Thymus (tissue), 11 donors: ENCODE measurements around the gene NR5A2. TPM values are rescaled to one million over a fixed set of nuclear protein-coding genes. Genes with fewer than 3 reads are reported as not detected.

Source experiments
- DNase-seq, 9 donors: peaks; one replicate each; pipeline ENCODE4 v3.0.0-alpha.2; 2013; ENCODE audit warnings: low spot score in 9 of 9, low read depth in 6 of 9, missing footprints in 1 of 9
- H3K27ac ChIP-seq, 2 donors: one replicate each; pipeline ENCODE4 v1.5.1; 2013; ENCODE audit warnings: control low read depth in 1 of 2, low read depth in 1 of 2, low read length in 1 of 2, mild to moderate bottlenecking in 1 of 2, moderate library complexity in 1 of 2
- H3K27me3 ChIP-seq, 2 donors: one replicate each; pipeline ENCODE4 v1.5.1; 2013; ENCODE audit warnings: low read length in 1 of 2; ENCODE audit not compliant: control insufficient read depth in 2 of 2, insufficient read depth in 1 of 2
- H3K36me3 ChIP-seq, 2 donors: one replicate each; pipeline ENCODE4 v1.5.1; 2013; ENCODE audit warnings: low read length in 1 of 2, mild to moderate bottlenecking in 1 of 2, moderate library complexity in 1 of 2; ENCODE audit not compliant: control insufficient read depth in 2 of 2, insufficient read depth in 2 of 2
- H3K4me1 ChIP-seq, 2 donors: one replicate each; pipeline ENCODE4 v1.5.1; 2013; ENCODE audit warnings: low read length in 2 of 2; ENCODE audit not compliant: control insufficient read depth in 2 of 2, insufficient read depth in 2 of 2
- H3K4me3 ChIP-seq, 2 donors: one replicate each; pipeline ENCODE4 v1.5.1; 2013; ENCODE audit warnings: low read length in 2 of 2, control low read depth in 1 of 2, mild to moderate bottlenecking in 1 of 2
- H3K9me3 ChIP-seq, 2 donors: one replicate each; pipeline ENCODE4 v1.5.1; 2013; ENCODE audit warnings: low read length in 1 of 2, mild to moderate bottlenecking in 1 of 2; ENCODE audit not compliant: control insufficient read depth in 2 of 2, insufficient read depth in 1 of 2
- WGBS: extraction: QIAGEN DNeasy Blood & Tissue Kit; methylation state at CpG from one replicate; pipeline ENCODE4 v1.1.7; 2013; 5-methylcytosine and 5-hydroxymethylcytosine counted together
- polyA plus RNA-seq: library from polyadenylated mRNA; stranded (reverse); fragments of 200-250 nt; gene quantifications from one replicate; pipeline ENCODE4 v1.2.3, GENCODE V29; 2013
- total RNA-seq: library from RNA; stranded (reverse); fragments of 120-200 nt; gene quantifications from one replicate; pipeline ENCODE4 v1.2.4, GENCODE V29; 2013
- donor health status: healthy.

NR5A2 gene
- total and polyA plus RNA-seq, 2 donors, result 0.76 to 0.94 TPM

DNA sequence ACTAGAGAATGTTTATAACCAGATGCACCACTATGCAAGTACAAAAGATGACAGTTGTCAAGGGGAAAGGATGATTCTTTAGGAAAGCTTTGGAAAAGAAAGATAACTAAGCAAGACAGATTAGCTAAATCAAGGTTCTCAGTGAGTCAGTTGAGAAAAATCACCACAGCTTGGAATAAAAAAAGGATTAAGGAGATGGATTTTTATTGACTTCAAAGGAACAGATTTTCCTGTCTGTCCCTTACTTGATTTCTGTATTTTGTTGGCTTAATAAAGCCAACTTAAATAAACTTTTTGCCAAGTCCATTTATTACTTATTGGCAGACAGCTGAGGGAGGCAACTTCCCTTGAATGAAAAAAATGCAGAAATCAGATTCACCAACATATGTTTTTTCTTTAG is 93.9 kb downstream of the NR5A2 start:
- Histone ChIP-seq H3K9me3 (no peaks in the 10 kb centered on the region), H3K27me3 (no peaks in the 10 kb centered on the region), H3K36me3 (no peaks in the 10 kb centered on the region), H3K4me1 (no peaks in the 10 kb centered on the region), H3K27ac (no peak overlapping the region), H3K4me3 (no peak overlapping the region)
- no peak for DNase-seq

DNA sequence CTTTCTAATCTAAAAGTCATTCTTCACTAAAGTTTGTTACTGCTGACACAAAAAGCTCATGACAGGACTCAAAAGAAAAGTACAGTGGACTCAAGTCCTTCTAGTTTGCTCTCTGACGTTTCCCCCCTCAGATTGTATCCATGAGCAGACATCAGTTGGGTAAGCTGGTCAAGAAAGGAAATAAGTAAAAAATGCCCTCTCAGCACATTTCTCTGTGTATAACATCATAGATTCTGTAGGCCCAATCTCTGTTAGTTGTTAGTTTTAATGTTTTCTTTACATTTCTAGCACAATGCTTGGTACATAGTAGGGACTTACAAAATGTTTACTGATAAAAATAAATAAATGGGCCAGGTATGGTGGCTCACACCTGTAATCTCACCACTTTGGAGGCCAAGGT is 96.8 kb downstream of the NR5A2 start:
- WGBS, result 97% methylated on average over 1 of the region's 1 CpG
- DNase-seq, result no peak
- Histone ChIP-seq H3K4me3 (no peak overlapping the region), H3K27ac (no peak overlapping the region), H3K4me1 (peaks cover 0 to 2% of the 10 kb centered on the region in 2 donors), H3K36me3 (no peaks in the 10 kb centered on the region), H3K27me3 (no peaks in the 10 kb centered on the region), H3K9me3 (no peaks in the 10 kb centered on the region)

DNA sequence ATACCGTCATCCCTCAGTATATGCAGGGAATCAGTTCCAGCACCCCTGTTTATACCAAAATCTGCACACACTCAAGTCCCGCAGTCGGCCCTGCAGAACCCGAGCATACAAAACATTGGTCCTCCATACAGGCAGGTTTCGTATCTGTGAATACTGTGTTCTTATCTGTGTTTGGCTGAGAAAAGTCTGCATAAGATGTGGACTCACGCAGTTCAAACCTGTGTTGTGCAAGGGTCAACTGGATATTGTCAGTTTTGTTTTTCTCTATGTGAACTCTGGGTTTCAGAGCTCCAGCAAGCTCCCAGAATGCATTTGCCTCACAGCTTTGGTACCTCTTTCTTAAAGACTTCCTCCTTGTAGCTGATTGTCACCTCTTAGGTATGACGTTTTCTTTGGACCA is 100.6 kb downstream of the NR5A2 start:
- H3K4me3 ChIP-seq, result no peak overlapping the region
- H3K27ac ChIP-seq, result no peak overlapping the region
- H3K27me3 ChIP-seq, result no peaks in the 10 kb centered on the region
- DNase-seq, result no peak
- H3K36me3 ChIP-seq, result no peaks in the 10 kb centered on the region
- no peaks in the 10 kb centered on the region for H3K9me3 ChIP-seq
- 96% methylated on average over 7 of the region's 7 CpGs for WGBS
- H3K4me1 ChIP-seq, result peaks cover 0 to 7% of the 10 kb centered on the region in 2 donors

DNA sequence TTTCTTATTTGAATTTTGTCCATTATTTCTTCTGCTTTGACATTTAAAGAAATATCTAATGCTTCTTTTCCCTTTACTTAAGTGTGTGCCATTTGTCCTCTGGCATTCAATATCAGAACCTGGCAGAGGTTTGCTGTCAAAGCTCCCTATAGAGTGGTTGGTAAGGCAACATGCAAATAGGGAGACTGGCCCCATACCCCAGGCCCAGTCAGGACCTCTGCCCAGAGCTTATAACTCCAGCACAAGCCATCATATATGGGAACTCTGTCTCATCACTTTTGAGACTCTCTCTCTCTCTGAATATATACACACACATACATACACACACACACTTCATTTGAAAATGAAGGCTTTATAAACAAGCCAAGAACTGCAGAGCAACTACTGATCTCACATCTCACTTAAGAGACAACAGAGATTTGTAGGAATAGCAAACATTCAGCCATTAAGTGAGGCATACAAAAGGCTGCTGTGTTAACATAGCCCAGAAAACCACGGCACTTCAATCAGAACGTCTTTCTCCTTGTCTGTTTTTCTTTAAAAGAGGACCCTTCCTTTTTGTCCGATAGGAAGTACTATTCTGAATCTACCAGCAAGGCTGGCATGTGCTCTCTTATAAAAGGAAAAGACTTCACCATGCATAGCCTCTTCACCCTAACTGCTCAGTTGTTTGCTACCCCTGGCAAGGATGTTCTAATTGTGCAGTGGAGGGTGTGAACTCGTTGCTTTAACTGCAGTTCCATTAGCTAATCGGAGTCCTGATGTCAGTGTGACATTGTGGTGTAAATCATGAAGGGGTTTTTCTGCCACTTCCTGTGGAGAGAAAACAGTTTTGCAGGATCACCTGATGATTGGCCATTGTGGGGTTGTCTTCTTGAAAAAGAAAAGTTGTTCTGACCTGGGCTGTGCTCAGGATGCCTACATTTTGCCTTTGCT is 101.7 kb downstream of the NR5A2 start:
- no peaks in the 10 kb centered on the region for H3K27me3 ChIP-seq
- peak in 3 of 9 donors; percentile 11 to 38 (median 14) for DNase-seq
- H3K4me1 ChIP-seq, result peaks cover 0 to 7% of the 10 kb centered on the region in 2 donors
- H3K36me3 ChIP-seq, result no peaks in the 10 kb centered on the region
- H3K4me3 ChIP-seq, result no peak overlapping the region
- WGBS, result 39% methylated on average over 5 of the region's 5 CpGs
- no peaks in the 10 kb centered on the region for H3K9me3 ChIP-seq
- no peak overlapping the region for H3K27ac ChIP-seq

DNA sequence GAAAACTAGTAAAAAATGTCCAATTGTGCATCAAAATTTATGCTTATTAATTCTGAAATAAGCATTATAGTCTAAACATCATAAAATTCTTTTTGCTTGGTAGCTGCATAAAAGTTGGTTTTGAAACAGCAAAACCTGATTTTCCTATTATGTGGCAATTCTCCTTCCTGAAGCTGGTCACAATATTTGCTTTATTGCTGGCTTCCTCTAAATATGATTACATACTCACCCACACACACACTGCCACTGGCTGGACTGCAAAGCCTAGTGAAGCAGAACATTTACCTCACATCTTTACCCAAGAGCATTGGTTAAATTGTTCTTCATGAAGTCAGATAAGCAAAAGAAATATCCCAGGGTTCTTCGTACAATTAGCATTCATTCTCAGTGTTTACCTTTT is 103.0 kb downstream of the NR5A2 start:
- H3K4me3 ChIP-seq, result no peak overlapping the region
- H3K4me1 ChIP-seq, result peaks cover 0 to 7% of the 10 kb centered on the region in 2 donors
- no peaks in the 10 kb centered on the region for H3K36me3 ChIP-seq
- no peak for DNase-seq
- H3K27ac ChIP-seq, result no peak overlapping the region
- no peaks in the 10 kb centered on the region for H3K27me3 ChIP-seq
- no peaks in the 10 kb centered on the region for H3K9me3 ChIP-seq
- 88% methylated on average over 1 of the region's 1 CpG for WGBS

DNA sequence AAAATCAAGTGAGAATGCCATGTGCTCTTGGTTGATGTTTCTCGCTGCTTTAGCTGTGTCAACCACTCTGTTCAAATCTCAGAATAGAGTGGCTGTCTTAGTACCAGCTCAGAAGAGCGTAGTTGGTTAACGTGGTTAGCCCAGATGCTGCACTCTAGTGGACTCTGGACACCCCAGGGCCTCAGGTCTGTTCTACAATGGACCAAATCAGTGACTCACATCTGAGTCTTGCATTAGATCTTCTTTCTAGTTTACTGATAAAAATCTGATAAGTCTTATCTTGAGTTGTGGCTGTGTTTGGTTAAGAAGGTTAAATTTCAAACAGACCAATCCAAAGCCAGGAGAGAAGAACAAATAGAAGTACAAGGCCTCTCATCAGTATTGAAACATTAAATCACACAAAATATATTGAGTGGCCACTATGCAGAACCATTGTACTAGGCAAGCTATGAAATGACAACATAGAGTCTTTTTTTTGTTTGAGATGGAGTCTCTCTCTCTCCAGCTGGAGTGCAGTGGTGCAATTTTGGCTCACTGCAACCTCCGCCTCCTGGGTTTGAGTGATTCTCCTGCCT is 104.1 kb downstream of the NR5A2 start:
- H3K4me3 ChIP-seq, result no peak overlapping the region
- H3K36me3 ChIP-seq, result no peaks in the 10 kb centered on the region
- no peak for DNase-seq
- no peaks in the 10 kb centered on the region for H3K9me3 ChIP-seq
- no peak overlapping the region for H3K27ac ChIP-seq
- H3K4me1 ChIP-seq, result peaks cover 0 to 7% of the 10 kb centered on the region in 2 donors
- WGBS, result 73% methylated on average over 4 of the region's 4 CpGs
- no peaks in the 10 kb centered on the region for H3K27me3 ChIP-seq

DNA sequence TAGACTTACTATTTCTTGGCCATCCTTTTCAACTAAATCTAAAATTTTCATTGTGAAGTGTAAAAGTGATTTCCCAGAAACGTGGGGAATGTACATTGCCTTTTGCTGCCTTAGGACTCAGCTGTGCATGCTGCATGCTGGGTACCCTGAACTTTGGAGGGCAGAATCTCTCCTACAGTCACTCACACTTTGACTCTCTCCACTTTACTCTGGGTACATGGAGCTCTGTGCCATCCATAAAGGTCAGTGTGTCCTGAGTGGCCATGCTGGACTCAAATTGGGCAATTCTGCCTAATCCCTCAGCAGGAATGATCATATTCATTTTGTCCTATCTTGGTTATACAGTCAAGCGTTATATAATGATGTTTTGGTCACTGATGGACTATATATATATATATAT is 105.6 kb downstream of the NR5A2 start:
- Histone ChIP-seq H3K4me3 (no peak overlapping the region), H3K27ac (no peak overlapping the region), H3K36me3 (no peaks in the 10 kb centered on the region), H3K27me3 (no peaks in the 10 kb centered on the region), H3K9me3 (no peaks in the 10 kb centered on the region), H3K4me1 (peaks cover 0 to 7% of the 10 kb centered on the region in 2 donors)
- WGBS, result 98% methylated on average over 2 of the region's 2 CpGs
- DNase-seq, result no peak

DNA sequence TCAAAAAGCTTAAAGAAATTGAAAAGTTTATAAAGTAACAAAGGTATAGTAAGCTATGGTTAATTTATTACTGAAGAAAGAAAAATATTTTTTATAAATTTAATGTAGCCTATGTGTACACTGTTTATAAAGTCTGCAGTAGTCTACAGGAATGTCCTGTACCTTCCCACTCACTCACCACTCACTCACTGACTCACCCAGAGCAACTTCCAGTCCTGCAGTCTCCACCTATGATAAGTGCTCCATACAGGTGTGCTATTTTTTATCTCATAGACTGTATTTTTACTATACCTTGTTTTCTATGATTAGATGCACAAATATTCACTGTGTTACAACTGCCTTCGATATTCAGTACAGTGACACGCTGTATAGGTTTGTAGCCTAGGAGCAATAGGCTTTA is 106.6 kb downstream of the NR5A2 start:
- Histone ChIP-seq H3K4me1 (peaks cover 0 to 7% of the 10 kb centered on the region in 2 donors), H3K36me3 (no peaks in the 10 kb centered on the region), H3K4me3 (no peak overlapping the region), H3K27me3 (no peaks in the 10 kb centered on the region), H3K27ac (no peak overlapping the region), H3K9me3 (no peaks in the 10 kb centered on the region)
- WGBS, result 97% methylated on average over 2 of the region's 2 CpGs
- DNase-seq, result no peak

DNA sequence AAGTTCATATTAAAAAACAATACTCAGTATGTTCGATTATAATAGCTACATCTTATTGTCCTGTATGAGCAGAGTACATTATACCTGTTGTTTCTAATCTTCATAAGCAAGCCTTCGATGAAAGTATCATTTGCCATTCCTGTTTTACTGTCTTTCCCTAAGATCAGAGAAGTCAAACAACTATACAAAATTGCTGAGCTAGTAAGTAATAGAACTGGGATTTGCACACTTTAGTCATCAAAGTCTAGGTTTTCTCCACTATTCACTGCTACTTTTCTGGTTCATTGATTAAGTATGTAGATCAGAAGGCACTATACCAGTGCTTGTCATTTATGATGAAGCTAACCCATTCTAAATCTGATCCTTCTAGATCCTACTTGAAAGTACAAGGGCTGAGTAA is 108.9 kb downstream of the NR5A2 start:
- no peak overlapping the region for H3K4me3 ChIP-seq
- no peaks in the 10 kb centered on the region for H3K4me1 ChIP-seq
- no peaks in the 10 kb centered on the region for H3K36me3 ChIP-seq
- no peak overlapping the region for H3K27ac ChIP-seq
- DNase-seq, result no peak
- no peaks in the 10 kb centered on the region for H3K9me3 ChIP-seq
- WGBS, result 95% methylated on average over 2 of the region's 2 CpGs
- no peaks in the 10 kb centered on the region for H3K27me3 ChIP-seq
